HG02571 (cell line): ENCODE results near the gene STARD7.
A peak's percentile ranks its signal among the peaks of the same experiment; 100 is the strongest.
"Not testable (repeated sequence)": the region's sequence is repeated elsewhere in the genome, so short reads cannot be mapped to it uniquely, and the experiment has no call there.

Experiments used
- ATAC-seq: cut with Tn5 transposase; IDR thresholded peaks from one replicate; pipeline ENCODE4 v1.9.1; 2021; ENCODE audit warnings: mild to moderate bottlenecking, moderate library complexity; ENCODE audit not compliant: unreplicated experiment

Gene STARD7

DNA sequence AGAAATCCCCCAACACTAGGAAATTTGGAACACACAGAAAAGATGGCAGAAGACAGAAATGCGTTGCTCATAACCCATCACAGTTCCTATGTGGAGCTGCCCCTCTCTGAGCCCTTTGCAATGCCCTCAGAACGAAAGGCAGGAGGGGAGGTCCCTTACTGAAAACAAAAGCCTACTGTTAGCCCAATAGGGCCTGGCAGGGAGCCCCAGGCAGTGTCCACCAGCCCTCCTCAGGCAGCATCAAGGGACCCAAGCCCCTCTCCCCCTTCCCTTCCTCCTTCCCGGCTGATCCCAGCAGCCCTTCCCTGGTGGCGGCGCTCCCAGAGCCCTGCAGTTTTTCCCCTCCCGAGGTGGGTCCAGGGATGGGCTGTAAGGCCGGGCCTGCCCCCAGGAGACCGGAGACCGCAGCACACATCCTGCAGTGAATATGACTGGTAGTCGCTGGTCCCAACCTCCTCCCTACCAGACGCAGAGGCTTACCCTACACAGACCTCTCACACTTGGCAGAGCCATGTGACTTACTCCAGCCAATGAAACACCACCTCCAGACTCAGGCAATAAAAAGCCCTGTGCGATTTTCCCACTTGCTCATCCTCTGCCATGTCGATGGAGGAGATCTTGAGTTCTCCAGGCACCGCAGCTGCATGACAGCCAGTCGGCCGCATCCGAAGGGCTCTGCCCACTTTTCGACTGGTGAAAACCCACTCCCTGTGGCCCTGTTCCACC is 44.0 kb downstream of the STARD7 start:
- peak; percentile 62 for ATAC-seq

DNA sequence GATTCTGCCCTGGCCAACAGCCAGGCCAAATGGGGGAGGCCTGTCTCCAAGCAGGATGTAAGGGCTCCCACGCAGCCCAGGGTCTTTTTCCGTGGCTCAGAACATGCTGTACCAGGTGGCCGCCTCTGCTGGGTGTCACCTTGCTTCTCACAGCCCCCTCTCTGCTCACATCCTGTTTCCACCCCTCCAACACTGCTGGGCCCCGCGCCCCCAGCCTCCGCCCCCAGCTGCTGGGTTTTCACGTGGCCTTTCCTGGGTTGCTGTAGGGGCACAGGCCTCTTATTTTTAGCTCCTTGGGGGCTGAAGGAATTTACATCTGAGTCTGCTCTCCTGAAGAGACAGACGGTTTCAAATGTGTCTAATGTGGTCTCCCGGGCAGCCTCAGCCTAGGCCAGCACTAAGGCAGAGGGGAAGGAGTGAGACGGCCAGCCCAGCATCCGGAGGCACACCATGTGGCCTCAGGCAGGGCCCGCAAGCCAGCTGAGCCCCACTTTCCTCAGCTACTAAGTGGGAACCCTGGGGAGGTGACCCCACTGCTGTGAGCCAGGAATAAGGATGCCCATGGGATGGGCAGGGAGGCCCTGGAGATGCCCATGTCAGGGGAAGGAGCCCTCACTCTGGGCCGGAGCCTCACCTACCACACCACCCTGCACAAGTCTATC is 44.7 kb downstream of the STARD7 start:
- peak; percentile 53 for ATAC-seq

DNA sequence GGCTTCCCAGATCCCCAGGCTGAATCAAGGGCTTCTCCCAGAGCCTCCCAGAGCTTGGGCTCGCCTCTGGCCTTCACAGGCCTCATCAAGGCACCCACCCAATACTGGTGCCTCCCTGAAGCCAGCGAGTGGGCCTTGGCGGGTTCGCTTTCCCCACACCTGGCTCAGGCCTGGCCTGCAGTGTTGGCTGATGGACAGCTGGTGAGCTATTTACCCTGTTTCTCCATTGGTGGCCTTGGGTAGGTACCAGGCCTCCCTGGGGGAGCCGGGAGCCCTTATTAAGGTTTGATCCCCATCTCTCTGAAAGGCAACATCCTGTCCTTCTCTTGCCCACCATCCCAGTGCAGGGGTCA is 45.2 kb downstream of the STARD7 start:
- peak; percentile 5 for ATAC-seq

DNA sequence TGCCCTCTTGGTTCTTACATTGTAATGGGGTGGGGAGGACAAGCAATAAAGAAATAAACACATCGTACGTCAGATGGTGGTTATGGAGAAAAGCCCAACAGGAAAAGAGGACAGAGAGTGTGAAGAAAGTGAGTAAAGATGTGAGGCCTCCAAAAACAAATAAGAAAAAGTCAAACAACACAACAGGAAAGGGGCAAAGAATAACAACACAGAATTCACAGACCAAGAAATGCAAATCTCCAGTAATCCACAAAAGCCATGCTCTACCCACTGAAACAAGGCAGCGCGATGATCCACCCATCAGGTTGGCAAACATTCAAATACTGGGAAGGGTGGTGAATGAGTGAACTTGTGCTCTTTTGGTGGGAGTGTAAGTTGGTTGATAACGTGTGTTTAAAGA is 46.7 kb downstream of the STARD7 start:
- no peak for ATAC-seq

DNA sequence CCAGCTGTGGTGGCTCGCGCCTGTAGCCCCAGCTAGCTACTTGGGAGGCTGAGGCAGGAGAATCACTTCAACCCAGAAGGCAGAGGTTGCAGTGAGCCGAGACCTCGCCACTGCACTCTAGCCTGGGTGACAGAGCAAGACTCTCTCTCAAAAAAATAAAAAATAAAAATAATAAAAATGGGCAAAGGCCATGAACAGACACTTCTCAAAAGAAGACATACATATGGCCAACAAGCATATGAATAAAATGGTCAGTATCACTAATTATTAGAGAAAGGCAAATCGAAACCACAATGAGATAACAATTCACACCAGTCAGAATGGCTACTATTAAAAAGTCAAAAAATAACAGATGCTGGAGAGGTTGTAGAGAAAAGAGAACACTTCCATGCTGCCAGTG is 48.3 kb downstream of the STARD7 start:
- ATAC-seq = not testable (repeated sequence)

GRCh38 chr2:96159084-96159830 is 49.4 kb downstream of the STARD7 start:
- no peak for ATAC-seq

DNA sequence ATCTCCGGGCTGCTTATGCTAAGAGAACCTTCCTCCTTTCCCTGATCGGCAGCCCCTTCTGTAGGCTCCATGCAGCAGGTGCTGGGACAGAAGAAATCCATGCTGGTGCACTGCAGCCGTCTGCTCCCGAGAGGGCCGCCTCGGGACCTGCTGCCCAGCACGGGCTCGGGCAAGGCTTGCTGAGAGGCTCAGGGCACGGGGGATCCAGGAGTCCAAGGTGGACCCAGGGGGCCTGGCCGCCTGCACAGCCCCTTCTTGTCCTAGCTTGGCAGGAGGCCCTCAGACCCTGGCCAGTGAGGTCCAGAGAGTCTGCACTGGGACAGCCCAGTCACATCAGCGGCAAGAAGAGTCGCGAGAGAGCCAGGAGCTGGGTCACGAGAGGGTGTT is 50.1 kb downstream of the STARD7 start:
- no peak for ATAC-seq

DNA sequence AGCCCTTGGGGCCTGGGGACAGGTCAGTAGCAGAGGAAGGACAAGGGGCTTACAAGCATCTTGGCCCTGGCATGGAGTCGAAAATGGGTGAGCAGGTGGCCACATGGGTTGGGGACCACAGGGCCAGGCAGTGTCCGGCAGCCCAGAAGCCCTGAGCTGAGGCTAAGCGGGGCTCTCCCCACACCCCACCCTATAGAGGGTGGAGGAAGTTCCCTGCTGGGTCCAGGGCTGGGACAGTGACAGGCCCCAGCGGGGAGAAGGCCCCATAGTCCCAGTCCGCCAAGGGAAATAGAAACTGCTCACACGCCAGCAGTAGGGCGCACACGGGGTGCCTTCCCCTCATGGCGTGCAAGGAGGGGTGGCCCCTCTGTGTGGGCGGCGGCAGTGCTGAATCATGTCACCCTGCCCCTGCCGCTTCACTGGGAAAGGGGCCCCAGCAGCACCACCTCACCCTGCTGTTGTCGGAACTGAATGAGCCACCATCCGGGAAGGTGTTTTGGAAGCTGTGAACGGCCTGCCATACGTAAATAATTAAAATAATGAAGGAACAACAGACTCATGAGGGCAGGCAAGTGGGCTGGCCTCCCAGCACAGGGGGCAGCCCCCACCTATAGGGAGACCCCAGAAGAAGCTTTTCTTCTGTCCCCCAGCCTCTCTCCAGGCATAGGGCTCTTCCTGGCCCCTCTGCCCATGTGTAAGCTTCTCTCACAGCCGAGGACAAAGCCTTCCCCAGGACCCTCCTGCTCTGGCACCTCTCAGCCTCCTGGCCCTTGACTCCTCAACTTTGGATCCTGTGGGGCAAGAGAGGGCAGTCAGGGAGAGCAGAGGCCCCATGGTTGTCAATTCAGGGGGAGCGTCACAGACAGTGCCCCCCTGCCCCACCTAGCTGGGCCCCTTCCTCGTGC is 50.7 kb downstream of the STARD7 start:
- ATAC-seq = peak; percentile 55

DNA sequence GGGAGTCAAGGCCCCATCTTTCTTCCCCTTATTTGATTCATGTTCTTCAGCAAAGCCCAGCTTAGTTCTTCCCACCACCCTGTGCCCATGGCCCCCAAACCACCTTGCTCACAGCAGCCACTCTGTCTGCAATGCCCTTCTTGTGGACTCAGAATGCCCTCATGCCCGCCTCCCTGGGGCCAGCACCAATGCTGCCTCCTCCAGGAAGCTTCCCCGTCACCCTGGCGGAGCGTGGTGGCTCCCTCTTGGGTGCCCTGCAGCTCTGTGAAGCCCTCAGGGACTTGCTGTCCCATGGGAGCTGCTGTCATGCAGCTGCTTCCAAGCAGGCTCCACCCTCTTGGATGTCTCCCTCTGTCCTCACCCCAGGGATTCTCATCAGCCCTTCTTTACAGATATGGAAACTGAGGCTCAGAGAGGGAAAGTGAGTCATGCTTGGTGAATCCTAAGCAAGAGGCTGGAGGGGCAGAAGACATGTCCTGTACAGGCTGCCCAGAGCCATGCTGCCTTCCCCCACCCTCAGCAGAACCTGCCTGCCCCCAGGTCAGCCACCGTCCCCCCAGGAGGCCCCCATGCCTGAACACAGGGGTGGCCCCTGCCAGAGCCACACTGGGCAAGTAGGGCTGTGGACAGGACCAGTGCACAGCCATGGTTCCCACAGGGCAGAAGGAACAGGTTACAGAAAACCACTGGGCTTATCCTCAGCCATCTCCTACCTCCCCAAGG is 51.5 kb downstream of the STARD7 start:
- ATAC-seq = peak; percentile 33

- ATAC-seq = no peak
Observed at GRCh38 chr2:96156011-96156820, 52.4 kb downstream of the STARD7 start.

DNA sequence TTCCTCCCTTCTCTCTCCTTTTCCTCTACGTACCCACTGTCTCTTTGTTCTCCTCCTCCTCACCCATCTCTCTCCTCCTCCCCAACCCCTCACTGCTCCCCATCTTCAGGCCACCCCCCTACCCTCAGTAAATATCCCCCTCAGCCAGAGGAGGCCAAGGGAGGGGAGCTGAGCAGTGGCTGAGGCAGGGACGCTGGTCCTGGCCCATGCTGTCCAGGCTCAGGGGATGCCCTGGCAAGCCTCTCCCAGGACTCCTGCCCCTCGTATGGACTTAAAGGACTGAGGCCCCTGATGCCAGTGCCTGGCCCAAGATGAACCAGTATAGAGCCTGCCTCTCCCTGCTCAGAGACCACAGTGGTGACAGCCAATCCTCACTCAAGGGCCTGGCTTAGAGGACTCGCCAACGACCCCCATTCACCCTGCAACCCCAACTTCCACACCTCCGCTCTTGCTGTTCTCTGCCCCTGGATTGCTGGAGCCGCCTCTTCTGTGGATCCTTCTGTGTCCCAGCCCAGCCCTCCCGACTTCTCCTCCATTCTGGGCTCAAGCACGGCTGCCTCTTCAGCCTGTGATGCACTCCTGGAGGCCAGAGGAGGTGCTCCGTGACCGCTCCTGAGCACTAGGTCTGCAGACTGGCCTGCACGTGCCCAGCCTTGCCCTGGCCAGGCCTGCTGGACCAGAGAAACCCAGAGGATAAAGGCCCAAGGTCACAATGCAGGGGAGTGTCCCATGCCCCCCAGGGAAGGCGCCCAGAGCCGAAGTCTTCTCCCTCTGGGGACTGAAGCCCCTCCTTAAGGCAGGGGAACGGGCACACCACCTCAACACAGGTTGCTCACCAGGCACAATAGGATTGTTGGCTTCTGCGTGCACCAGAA is 53.9 kb downstream of the STARD7 start:
- ATAC-seq = no peak

DNA sequence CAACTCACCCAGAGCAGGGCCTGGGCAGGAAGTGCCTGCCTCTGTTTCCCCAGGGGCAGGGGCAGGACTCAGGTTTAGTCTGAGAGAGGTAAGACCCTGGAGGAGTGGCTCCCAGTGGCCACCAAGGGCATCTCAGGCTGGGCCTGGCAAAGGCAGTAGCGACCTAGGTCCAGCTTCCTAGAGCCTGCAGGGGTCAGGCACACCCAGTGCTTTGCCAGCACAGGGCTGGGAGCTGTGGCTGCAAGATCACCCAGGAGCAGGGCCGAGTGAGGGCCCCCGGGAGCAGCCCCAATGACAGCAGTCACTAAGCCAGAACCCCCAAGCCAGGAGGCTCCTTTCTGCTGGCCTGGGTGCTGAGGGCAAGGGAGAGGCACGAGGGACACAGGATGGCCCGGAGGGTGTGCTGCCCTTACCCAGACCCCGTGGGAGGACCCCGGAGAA is 54.6 kb downstream of the STARD7 start:
- no peak for ATAC-seq

DNA sequence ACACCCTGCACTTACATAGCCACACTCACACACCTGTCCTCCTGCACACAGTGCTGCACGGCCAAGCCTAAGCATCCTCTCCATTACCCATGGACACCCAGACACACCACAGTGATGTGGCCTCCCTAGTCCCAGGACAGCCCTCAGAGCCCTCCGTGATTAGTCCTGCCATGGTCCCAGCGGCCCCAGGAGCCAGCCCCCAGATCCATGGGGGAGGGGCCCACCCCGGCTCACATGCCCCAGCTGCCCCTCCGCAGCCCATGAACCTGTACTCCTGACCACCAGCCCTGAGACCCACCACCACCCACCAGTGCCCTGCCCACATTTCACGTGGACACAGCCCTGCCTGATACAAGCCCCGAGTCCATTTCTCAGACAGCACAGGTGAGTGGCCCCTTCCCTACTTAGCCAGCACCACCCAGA is 55.3 kb downstream of the STARD7 start:
- no peak for ATAC-seq

DNA sequence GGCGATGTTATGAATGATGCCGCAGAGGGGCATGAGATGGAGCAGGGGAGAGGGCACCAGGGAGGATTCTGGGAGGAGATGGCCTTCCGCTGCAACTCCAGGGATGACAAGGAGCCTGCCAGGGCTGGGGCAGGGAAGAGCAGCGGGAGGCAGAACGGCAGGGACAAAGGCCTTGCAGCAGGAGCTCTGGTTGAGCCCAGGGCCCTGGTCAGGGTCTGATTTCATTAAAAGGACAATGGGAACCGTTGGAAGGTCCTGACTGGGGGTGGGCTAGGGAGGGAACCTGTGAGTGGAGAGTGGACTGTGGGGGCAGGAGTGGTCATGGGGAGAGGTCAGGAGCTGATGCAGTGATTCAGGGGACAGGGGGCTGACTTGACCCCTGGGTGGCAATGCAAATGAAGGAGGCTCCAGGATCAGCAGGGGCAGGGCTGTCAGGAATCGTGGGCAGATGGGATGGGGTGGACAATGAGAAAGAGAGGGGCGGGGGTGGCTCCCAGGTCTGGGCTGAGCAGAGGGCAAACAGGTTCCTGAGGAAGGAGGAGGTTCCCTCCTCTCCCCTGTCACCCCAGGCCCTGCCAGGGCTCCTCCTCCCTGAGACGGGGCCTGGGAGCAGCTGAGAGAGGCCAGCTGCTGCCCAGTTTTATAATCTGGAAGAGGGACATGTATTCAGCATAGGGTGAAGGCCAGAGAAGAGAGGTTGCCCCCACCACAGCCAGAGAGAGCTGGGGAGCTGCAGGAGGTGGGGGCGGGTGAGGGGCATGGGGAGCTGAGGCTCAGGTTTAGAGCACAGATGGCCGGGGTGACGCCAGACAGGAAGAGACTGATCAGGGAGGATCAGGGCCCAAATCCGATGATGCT is 56.1 kb downstream of the STARD7 start:
- no peak for ATAC-seq

- no peak for ATAC-seq
Observed at GRCh38 chr2:96151595-96152303, 56.9 kb downstream of the STARD7 start.

DNA sequence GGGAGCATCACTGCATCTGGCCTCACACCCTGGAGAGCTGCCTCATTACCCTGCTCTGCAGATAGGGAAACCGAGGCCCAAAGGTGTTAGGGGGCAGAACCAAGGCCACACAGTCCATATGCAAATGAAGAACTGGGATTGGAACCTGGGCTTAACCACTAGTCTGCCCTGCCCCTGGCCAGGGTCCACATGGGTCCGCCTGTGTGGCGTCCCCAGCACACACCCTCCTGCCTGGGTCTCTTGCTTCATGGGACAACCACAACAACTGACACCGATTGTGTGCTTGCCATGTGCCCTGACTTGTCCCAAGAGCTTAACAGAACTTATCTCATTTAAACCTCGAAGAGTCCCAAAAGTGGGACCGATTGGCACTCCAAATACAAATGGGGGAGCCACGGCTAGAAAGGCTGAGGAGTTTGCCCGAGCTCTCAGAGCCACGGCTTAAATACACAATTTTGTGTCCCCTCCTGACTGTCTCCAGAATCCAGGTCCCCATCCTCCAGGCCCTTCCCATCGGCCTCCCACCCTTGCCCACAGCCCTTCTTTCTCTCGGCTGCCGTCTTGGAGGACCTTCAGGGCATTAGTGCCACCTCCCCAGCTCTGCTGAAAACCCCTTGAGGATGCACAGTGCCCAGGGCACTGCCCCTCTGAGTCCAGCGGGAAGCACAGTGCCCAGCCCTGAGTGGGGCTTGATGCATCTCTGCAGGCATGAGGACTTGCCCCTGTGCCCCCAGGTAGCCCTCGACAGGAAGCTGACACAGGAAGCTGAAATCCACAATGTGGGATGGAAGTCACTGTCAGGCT is 57.6 kb downstream of the STARD7 start:
- no peak for ATAC-seq
